Stromal cell of bone marrow (primary cell): ENCODE results near the gene FGF11.
"Not testable (repeated sequence)": the region's sequence is repeated elsewhere in the genome, so short reads cannot be mapped to it uniquely, and the experiment has no call there.

Experiments used
- DNase-seq: peaks from one replicate; pipeline ENCODE4 v3.0.0-alpha.2; 2012; ENCODE audit warnings: low read depth

FGF11 gene

GRCh38 chr17:7462474-7463371, 23.4 kb downstream of the FGF11 start:
- DNase-seq, result no peak

GRCh38 chr17:7463372-7463846, 24.1 kb downstream of the FGF11 start:
- DNase-seq, result no peak

GRCh38 chr17:7464081-7464480, 24.8 kb downstream of the FGF11 start:
- DNase-seq, result no peak

- DNase-seq, result no peak
These were observed 26.4 kb downstream of the FGF11 start for GRCh38 chr17:7465597-7466275.

GRCh38 chr17:7466318-7466638, 27.0 kb downstream of the FGF11 start:
- no peak for DNase-seq

GRCh38 chr17:7466639-7467341, 27.5 kb downstream of the FGF11 start:
- DNase-seq, result peak; percentile 58

GRCh38 chr17:7467498-7467897, 28.2 kb downstream of the FGF11 start:
- no peak for DNase-seq

- DNase-seq, result no peak
These were observed 29.0 kb downstream of the FGF11 start for GRCh38 chr17:7468290-7468689.

- no peak for DNase-seq
These were observed 29.6 kb downstream of the FGF11 start for GRCh38 chr17:7468804-7469389.

- DNase-seq, result not testable (repeated sequence)
These were observed 30.5 kb downstream of the FGF11 start for GRCh38 chr17:7469843-7470242.

- not testable (repeated sequence) for DNase-seq
These were observed 31.2 kb downstream of the FGF11 start for GRCh38 chr17:7470457-7470973.

GRCh38 chr17:7471729-7472128, 32.4 kb downstream of the FGF11 start:
- no peak for DNase-seq

GRCh38 chr17:7474767-7475166, 35.5 kb downstream of the FGF11 start:
- not testable (repeated sequence) for DNase-seq

GRCh38 chr17:7475764-7476422, 36.6 kb downstream of the FGF11 start:
- no peak for DNase-seq

GRCh38 chr17:7476494-7476893, 37.2 kb downstream of the FGF11 start:
- DNase-seq, result no peak

- DNase-seq, result no peak
These were observed 37.6 kb downstream of the FGF11 start for GRCh38 chr17:7476951-7477350.

- DNase-seq, result peak; percentile 57
These were observed 38.3 kb downstream of the FGF11 start for GRCh38 chr17:7477392-7478275.

GRCh38 chr17:7478276-7479212, 39.2 kb downstream of the FGF11 start:
- DNase-seq, result no peak
